ENCODE data around the gene KAT8.

Gene KAT8

GRCh38 chr16:31120129-31120528 lies 2.7 kb downstream of the KAT8 start:
- Histone ChIP-seq H3K9me3 (replicated peaks; ENCODE audit: insufficient read depth, low read length) (no peaks in the 10 kb centered on the region), H4K20me1 (ENCODE audit: insufficient read depth, low read length) (no peaks in the 10 kb centered on the region), H3K27ac (ENCODE audit: low read length) (no peak overlapping the region), H3K9me2 (replicated peaks; ENCODE audit: insufficient read depth, low read length) (no peaks in the 10 kb centered on the region), H3K4me3 (ENCODE audit: low read length) (no peak overlapping the region), H3K4me2 (ENCODE audit: low read depth, low read length) (no peak overlapping the region), H3K36me3 (replicated peaks; ENCODE audit: insufficient read depth, low read length) (peaks cover 6% of the 10 kb centered on the region), H2AFZ (ENCODE audit: low read length) (no peak overlapping the region), H3K79me2 (ENCODE audit: low read length) (peaks cover 28% of the 10 kb centered on the region), H3K4me1 (ENCODE audit: low read length) (peaks cover 6% of the 10 kb centered on the region), H3F3A (ENCODE audit: insufficient read depth, low read length) (no peaks in the 10 kb centered on the region), H3K9ac (ENCODE audit: low read length) (no peak overlapping the region), H3K27me3 (replicated peaks; ENCODE audit: insufficient read depth, low read length) (no peaks in the 10 kb centered on the region)
- no peak for DNase-seq
- TF ChIP-seq CTCF (IDR thresholded peaks at IDR 0.05; ENCODE audit: low read length), result no peak
- no peak for TF ChIP-seq EZH2 (optimal IDR thresholded peaks at IDR 0.05; ENCODE audit: low read depth, low read length)
- no peak for TF ChIP-seq EZH2phosphoT487 (IDR thresholded peaks at IDR 0.05; ENCODE audit: low read length)

- Histone ChIP-seq H3K4me1 (ENCODE audit: low read length) (no peaks in the 10 kb centered on the region), H3F3A (ENCODE audit: insufficient read depth, low read length) (no peaks in the 10 kb centered on the region), H3K36me3 (replicated peaks; ENCODE audit: insufficient read depth, low read length) (no peaks in the 10 kb centered on the region), H3K9me2 (replicated peaks; ENCODE audit: insufficient read depth, low read length) (no peaks in the 10 kb centered on the region), H3K79me2 (ENCODE audit: low read length) (no peaks in the 10 kb centered on the region), H3K9me3 (replicated peaks; ENCODE audit: insufficient read depth, low read length) (no peaks in the 10 kb centered on the region), H3K27ac (ENCODE audit: low read length) (no peak overlapping the region), H3K9ac (ENCODE audit: low read length) (no peak overlapping the region), H3K4me3 (ENCODE audit: low read length) (no peak overlapping the region), H3K27me3 (replicated peaks; ENCODE audit: insufficient read depth, low read length) (no peaks in the 10 kb centered on the region), H2AFZ (ENCODE audit: low read length) (no peak overlapping the region), H3K4me2 (ENCODE audit: low read depth, low read length) (no peak overlapping the region), H4K20me1 (ENCODE audit: insufficient read depth, low read length) (no peaks in the 10 kb centered on the region)
- DNase-seq, result no peak
- TF ChIP-seq EZH2phosphoT487 (IDR thresholded peaks at IDR 0.05; ENCODE audit: low read length) (no peak), EZH2 (optimal IDR thresholded peaks at IDR 0.05; ENCODE audit: low read depth, low read length) (no peak), CTCF (IDR thresholded peaks at IDR 0.05; ENCODE audit: low read length) (no peak)
Observed at GRCh38 chr16:31125844-31126243, 8.4 kb downstream of the KAT8 start.

GRCh38 chr16:31127182-31127581 lies 9.7 kb downstream of the KAT8 start:
- H4K20me1 ChIP-seq (ENCODE audit: insufficient read depth, low read length), result no peaks in the 10 kb centered on the region
- no peak overlapping the region for H3K4me2 ChIP-seq (ENCODE audit: low read depth, low read length)
- no peak overlapping the region for H3K27ac ChIP-seq (ENCODE audit: low read length)
- H3K9ac ChIP-seq (ENCODE audit: low read length), result no peak overlapping the region
- no peaks in the 10 kb centered on the region for H3K9me2 ChIP-seq (replicated peaks; ENCODE audit: insufficient read depth, low read length)
- no peaks in the 10 kb centered on the region for H3K36me3 ChIP-seq (replicated peaks; ENCODE audit: insufficient read depth, low read length)
- no peak for DNase-seq
- H3K4me1 ChIP-seq (ENCODE audit: low read length), result no peaks in the 10 kb centered on the region
- no peaks in the 10 kb centered on the region for H3F3A ChIP-seq (ENCODE audit: insufficient read depth, low read length)
- no peaks in the 10 kb centered on the region for H3K79me2 ChIP-seq (ENCODE audit: low read length)
- no peaks in the 10 kb centered on the region for H3K27me3 ChIP-seq (replicated peaks; ENCODE audit: insufficient read depth, low read length)
- H2AFZ ChIP-seq (ENCODE audit: low read length), result no peak overlapping the region
- H3K4me3 ChIP-seq (ENCODE audit: low read length), result no peak overlapping the region
- no peaks in the 10 kb centered on the region for H3K9me3 ChIP-seq (replicated peaks; ENCODE audit: insufficient read depth, low read length)
- no peak for TF ChIP-seq EZH2phosphoT487 (IDR thresholded peaks at IDR 0.05; ENCODE audit: low read length)
- no peak for TF ChIP-seq CTCF (IDR thresholded peaks at IDR 0.05; ENCODE audit: low read length)
- TF ChIP-seq EZH2 (optimal IDR thresholded peaks at IDR 0.05; ENCODE audit: low read depth, low read length), result no peak
